Measurements from ENCODE around the gene CTBP2. TPM values are rescaled to one million over a fixed set of nuclear protein-coding genes. Genes with fewer than 3 reads are reported as not detected.

The CTBP2 gene
- polyA plus RNA-seq, 1 donor (not counting 4 experiments of a cell fraction or from before 2014, with no cell fraction given), result 76.0 TPM

GRCh38 chr10:125009661-125010161, 150.7 kb downstream of the CTBP2 start:
- H3K9ac ChIP-seq (ENCODE audit: control insufficient read depth, extremely low read depth, insufficient read depth, low read length), result no peak overlapping the region
- peaks cover 19 to 28% of the 10 kb centered on the region in 2 experiments for H3K36me3 ChIP-seq (ENCODE audit: control insufficient read depth in 2 of 2, extremely low read depth in 1 of 2, insufficient read depth in 2 of 2, low read length in 2 of 2)
- peaks cover 31% of the 10 kb centered on the region for H3K4me1 ChIP-seq (ENCODE audit: control insufficient read depth, extremely low read depth, insufficient read depth, low read length)
- FAIRE-seq, result no peak
- H3K9me1 ChIP-seq (ENCODE audit: control insufficient read depth, extremely low read depth, insufficient read depth, low read length), result peaks cover 3% of the 10 kb centered on the region
- TF ChIP-seq EZH2 (IDR thresholded peaks at IDR 0.05; ENCODE audit: low read length), result no peak
- no peak for TF ChIP-seq CTCF (optimal IDR thresholded peaks at IDR 0.05 in 1 of 3, IDR thresholded peaks at IDR 0.05 in 1 of 3, conservative IDR thresholded peaks at IDR 0.05 in 1 of 3; ENCODE audit: extremely low read depth in 1 of 3, insufficient read depth in 2 of 3, low read length in 3 of 3)
- peaks cover 16% of the 10 kb centered on the region for H4K20me1 ChIP-seq (ENCODE audit: control insufficient read depth, extremely low read depth, insufficient read depth, low read length)
- H3K79me2 ChIP-seq (ENCODE audit: control insufficient read depth, insufficient read depth, low read length), result peaks cover 79% of the 10 kb centered on the region
- no peak overlapping the region for H2AFZ ChIP-seq (ENCODE audit: control insufficient read depth, low read length)
- no peak overlapping the region for H3K27ac ChIP-seq (ENCODE audit: control insufficient read depth, insufficient read depth, low read length)
- H3K9me3 ChIP-seq (ENCODE audit: control insufficient read depth, low read depth, low read length), result no peaks in the 10 kb centered on the region
- no peak overlapping the region for H3K4me2 ChIP-seq (ENCODE audit: control insufficient read depth, extremely low read depth, insufficient read depth, low read depth, low read length)
- no peak overlapping the region for H3K4me3 ChIP-seq (ENCODE audit: control insufficient read depth in 2 of 3, extremely low read depth in 1 of 3, insufficient read depth in 2 of 3, low read depth in 1 of 3, low read length in 3 of 3)
- dilution Hi-C loops (cut with MboI; ENCODE audit: extremely low pct_ligation_motif_present, low sequenced_read_pairs), result no loop called here
- no peaks in the 10 kb centered on the region for H3K27me3 ChIP-seq (ENCODE audit: control insufficient read depth, extremely low read depth, insufficient read depth, low read length)
- DNase-seq (ENCODE audit: low read depth, low spot score), result no peak

- Histone ChIP-seq H3K4me2 (ENCODE audit: control insufficient read depth, extremely low read depth, insufficient read depth, low read depth, low read length) (peak overlapping the region; percentile 61), H3K9me3 (ENCODE audit: control insufficient read depth, low read depth, low read length) (no peaks in the 10 kb centered on the region), H3K9me1 (ENCODE audit: control insufficient read depth, extremely low read depth, insufficient read depth, low read length) (peaks cover 3% of the 10 kb centered on the region), H3K36me3 (ENCODE audit: control insufficient read depth in 2 of 2, extremely low read depth in 1 of 2, insufficient read depth in 2 of 2, low read length in 2 of 2) (peaks cover 20 to 27% of the 10 kb centered on the region in 2 experiments), H3K4me1 (ENCODE audit: control insufficient read depth, extremely low read depth, insufficient read depth, low read length) (peaks cover 31% of the 10 kb centered on the region), H3K9ac (ENCODE audit: control insufficient read depth, extremely low read depth, insufficient read depth, low read length) (no peak overlapping the region), H3K79me2 (ENCODE audit: control insufficient read depth, insufficient read depth, low read length) (peaks cover 79% of the 10 kb centered on the region), H4K20me1 (ENCODE audit: control insufficient read depth, extremely low read depth, insufficient read depth, low read length) (peaks cover 16% of the 10 kb centered on the region), H3K27me3 (ENCODE audit: control insufficient read depth, extremely low read depth, insufficient read depth, low read length) (no peaks in the 10 kb centered on the region), H3K4me3 (ENCODE audit: control insufficient read depth in 2 of 3, extremely low read depth in 1 of 3, insufficient read depth in 2 of 3, low read depth in 1 of 3, low read length in 3 of 3) (no peak overlapping the region), H2AFZ (ENCODE audit: control insufficient read depth, low read length) (no peak overlapping the region), H3K27ac (ENCODE audit: control insufficient read depth, insufficient read depth, low read length) (peak overlapping the region; percentile 36)
- DNase-seq (ENCODE audit: low read depth, low spot score), result no peak
- no peak for TF ChIP-seq CTCF (optimal IDR thresholded peaks at IDR 0.05 in 1 of 3, IDR thresholded peaks at IDR 0.05 in 1 of 3, conservative IDR thresholded peaks at IDR 0.05 in 1 of 3; ENCODE audit: extremely low read depth in 1 of 3, insufficient read depth in 2 of 3, low read length in 3 of 3)
- no peak for TF ChIP-seq EZH2 (IDR thresholded peaks at IDR 0.05; ENCODE audit: low read length)
- dilution Hi-C loops (cut with MboI; ENCODE audit: extremely low pct_ligation_motif_present, low sequenced_read_pairs), result no loop called here
- FAIRE-seq, result peak; percentile 26
These were observed 151.4 kb downstream of the CTBP2 start for GRCh38 chr10:125008689-125009638.

All from keratinocyte (primary cell).